Colonic mucosa (tissue), 4 donors: ENCODE results near the gene RHBDL1. TPM values are rescaled to one million over a fixed set of nuclear protein-coding genes. Genes with fewer than 3 reads are reported as not detected.

ENCODE experiments used
- DNase-seq: peaks from one replicate; pipeline ENCODE4 v3.0.0-alpha.2; 2020
- H3K27ac ChIP-seq: fragments of 200-600 bp; one replicate; pipeline ENCODE4 v1.8.0; 2021
- H3K27me3 ChIP-seq: fragments of 200-600 bp; one replicate; pipeline ENCODE4 v1.8.0; 2021
- H3K36me3 ChIP-seq: fragments of 200-600 bp; one replicate; pipeline ENCODE4 v1.8.0; 2021
- H3K4me1 ChIP-seq: fragments of 200-600 bp; one replicate; pipeline ENCODE4 v1.8.0; 2021; ENCODE audit warnings: mild to moderate bottlenecking
- H3K4me3 ChIP-seq: fragments of 200-600 bp; one replicate; pipeline ENCODE4 v1.8.0; 2021
- H3K9ac ChIP-seq, 2 donors: one replicate each; pipeline ENCODE4 v1.7.0; 2013; ENCODE audit warnings: control low read depth in 2 of 2, low read depth in 2 of 2, low read length in 2 of 2
- H3K9me3 ChIP-seq: fragments of 200-600 bp; one replicate; pipeline ENCODE4 v1.8.0; 2021
- intact Hi-C: fragments of 100-400 bp; cut with DNase I; formaldehyde crosslinking; loops from one replicate; pipeline ENCODE4 v1.14.1; 2022
- total RNA-seq, 2 donors: library from RNA; stranded (reverse); fragmentation: NEBNext Ultra II Directional in 1 of 2; extraction: Animal tissue kit (Norgen Biotek cat#: 25700) in 1 of 2; gene quantifications; one replicate each; pipeline ENCODE4 v1.2.1, GENCODE V29; 2021
- TF ChIP-seq, protein P1 (sequence below): fragments of 200-600 bp; IDR thresholded peaks from one replicate; pipeline ENCODE4 v1.8.0; 2022; ENCODE audit warnings: antibody characterized with exemption, mild to moderate bottlenecking
- donor health status: healthy.
- donor health status: DM: no; HTN: no; CAD: no.
- donor health status: DM: no; HTN: no; CAD: no.

The RHBDL1 gene
- total RNA-seq, 2 donors from 2014 or later, result 4.0 to 5.7 TPM

DNA sequence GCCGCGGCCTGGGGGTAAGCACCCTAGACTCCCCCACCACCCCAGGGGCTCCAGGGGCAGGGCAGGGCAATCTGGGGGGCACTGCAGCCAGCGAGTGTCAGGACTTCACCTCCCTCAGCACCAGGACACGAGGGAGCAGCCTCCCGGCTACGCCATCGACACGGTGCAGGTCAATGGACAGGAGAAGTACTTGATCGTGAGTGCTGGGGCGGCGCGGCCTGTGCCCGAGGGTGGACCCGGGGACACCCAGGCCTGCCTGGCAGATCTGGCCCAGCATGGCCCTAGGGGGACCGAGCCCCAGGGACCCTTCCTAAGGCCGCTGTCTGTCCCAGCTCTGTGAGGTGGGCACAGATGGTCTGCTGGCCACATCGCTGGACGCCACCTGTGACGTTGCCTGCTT, 3.1 kb upstream of the RHBDL1 start:
- TF ChIP-seq, protein P1, sequence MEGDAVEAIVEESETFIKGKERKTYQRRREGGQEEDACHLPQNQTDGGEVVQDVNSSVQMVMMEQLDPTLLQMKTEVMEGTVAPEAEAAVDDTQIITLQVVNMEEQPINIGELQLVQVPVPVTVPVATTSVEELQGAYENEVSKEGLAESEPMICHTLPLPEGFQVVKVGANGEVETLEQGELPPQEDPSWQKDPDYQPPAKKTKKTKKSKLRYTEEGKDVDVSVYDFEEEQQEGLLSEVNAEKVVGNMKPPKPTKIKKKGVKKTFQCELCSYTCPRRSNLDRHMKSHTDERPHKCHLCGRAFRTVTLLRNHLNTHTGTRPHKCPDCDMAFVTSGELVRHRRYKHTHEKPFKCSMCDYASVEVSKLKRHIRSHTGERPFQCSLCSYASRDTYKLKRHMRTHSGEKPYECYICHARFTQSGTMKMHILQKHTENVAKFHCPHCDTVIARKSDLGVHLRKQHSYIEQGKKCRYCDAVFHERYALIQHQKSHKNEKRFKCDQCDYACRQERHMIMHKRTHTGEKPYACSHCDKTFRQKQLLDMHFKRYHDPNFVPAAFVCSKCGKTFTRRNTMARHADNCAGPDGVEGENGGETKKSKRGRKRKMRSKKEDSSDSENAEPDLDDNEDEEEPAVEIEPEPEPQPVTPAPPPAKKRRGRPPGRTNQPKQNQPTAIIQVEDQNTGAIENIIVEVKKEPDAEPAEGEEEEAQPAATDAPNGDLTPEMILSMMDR, result no peak
- intact Hi-C loops, result no loop called here

DNA sequence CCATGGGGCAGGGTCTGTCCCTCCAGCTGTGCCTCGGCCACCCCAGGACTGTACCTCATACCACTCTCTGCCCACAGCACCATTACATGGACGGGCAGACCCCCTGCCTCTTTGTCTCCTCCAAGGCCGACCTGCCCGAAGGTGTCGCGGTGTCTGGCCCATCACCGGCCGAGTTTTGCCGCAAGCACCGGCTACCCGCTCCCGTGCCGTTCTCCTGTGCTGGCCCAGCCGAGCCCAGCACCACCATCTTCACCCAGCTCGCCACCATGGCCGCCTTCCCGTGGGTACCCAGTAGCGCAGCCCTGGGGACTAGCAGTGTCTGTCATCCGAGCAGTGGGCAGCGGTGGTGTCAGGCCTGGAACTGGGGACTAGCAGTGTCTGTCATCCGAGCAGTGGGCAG, 2.6 kb upstream of the RHBDL1 start:
- DNase-seq, result no peak
- intact Hi-C loops, result no loop called here
- Histone ChIP-seq H3K27me3 (no peaks in the 10 kb centered on the region), H3K9me3 (no peaks in the 10 kb centered on the region), H3K9ac (no peak overlapping the region), H3K36me3 (peaks cover 23% of the 10 kb centered on the region), H3K4me3 (no peak overlapping the region), H3K4me1 (peaks cover 19% of the 10 kb centered on the region), H3K27ac (no peak overlapping the region)
- TF ChIP-seq, protein P1, result no peak

More for the DNA sequence above, 3.1 kb upstream of the RHBDL1 start:
- Histone ChIP-seq H3K27ac (no peak overlapping the region), H3K4me1 (peaks cover 19% of the 10 kb centered on the region), H3K36me3 (peaks cover 23% of the 10 kb centered on the region), H3K4me3 (no peak overlapping the region), H3K9me3 (no peaks in the 10 kb centered on the region), H3K27me3 (no peaks in the 10 kb centered on the region), H3K9ac (no peak overlapping the region)
- DNase-seq, result no peak

DNA sequence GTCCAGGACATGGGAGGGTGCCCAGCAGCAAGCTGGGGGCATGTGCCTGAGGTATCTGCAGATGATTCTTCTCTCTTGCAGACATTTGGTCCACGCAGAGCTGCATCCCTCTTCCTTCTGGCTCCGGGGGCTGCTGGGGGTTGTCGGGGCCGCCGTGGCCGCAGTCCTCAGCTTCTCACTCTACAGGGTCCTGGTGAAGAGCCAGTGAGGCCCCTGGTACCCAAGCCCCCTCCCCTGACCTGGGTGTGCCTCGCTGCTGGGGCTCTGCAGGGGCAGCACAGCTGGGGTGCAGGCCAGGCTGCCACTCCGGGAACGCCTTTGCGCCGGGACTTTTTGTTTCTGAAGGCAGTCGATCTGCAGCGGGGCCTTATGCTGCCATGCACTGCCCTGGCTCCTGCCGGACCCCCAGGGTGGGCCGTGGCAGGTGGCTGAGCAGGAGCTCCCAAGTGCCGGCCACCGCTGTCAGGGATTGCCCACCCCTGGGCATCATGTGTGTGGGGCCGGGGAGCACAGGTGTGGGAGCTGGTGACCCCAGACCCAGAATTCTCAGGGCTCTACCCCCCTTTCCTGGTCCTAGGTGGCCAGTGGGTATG, 2.0 kb upstream of the RHBDL1 start:
- Histone ChIP-seq H3K9ac (no peak overlapping the region), H3K27me3 (no peaks in the 10 kb centered on the region), H3K4me1 (peaks cover 19% of the 10 kb centered on the region), H3K4me3 (no peak overlapping the region), H3K9me3 (no peaks in the 10 kb centered on the region), H3K36me3 (peaks cover 23% of the 10 kb centered on the region), H3K27ac (no peak overlapping the region)
- DNase-seq, result no peak
- intact Hi-C loops, result no loop called here
- TF ChIP-seq, protein P1, result no peak

GRCh38 chr16:674214-674881, 1.1 kb upstream of the RHBDL1 start:
- H3K9me3 ChIP-seq, result no peaks in the 10 kb centered on the region
- H3K9ac ChIP-seq, result no peak overlapping the region
- H3K27me3 ChIP-seq, result no peaks in the 10 kb centered on the region
- H3K4me3 ChIP-seq, result no peak overlapping the region
- peaks cover 17% of the 10 kb centered on the region for H3K4me1 ChIP-seq
- TF ChIP-seq, protein P1, result no peak
- no peak for DNase-seq
- H3K27ac ChIP-seq, result no peak overlapping the region
- intact Hi-C loops, result no loop called here
- H3K36me3 ChIP-seq, result peaks cover 23% of the 10 kb centered on the region

DNA sequence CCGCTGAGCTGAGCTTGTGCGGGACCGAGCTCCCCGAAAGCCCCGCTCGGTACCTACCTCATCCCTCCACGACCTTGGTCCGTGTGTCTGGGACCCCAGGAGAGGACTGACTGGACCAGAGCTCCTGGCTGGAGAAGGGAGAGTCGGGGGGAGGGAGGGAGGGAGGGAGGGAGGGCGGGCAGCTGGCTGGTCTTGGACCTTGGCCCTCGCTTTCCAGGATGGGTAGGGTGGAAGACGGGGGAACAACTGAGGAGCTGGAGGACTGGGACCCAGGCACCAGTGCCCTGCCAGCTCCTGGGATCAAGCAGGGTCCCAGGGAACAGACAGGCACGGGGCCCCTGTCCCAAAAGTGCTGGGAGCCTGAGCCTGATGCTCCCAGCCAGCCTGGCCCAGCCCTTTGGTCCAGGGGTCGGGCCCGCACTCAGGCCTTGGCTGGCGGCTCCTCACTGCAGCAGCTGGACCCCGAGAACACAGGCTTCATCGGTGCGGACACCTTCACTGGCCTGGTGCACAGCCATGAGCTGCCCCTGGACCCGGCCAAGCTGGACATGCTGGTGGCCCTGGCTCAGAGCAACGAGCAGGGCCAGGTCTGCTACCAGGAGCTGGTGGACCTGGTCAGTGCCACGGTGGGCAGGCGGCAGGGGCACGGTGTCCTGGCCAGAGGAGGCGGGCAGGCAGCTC, 553 bp downstream of the RHBDL1 start:
- Histone ChIP-seq H3K27me3 (no peaks in the 10 kb centered on the region), H3K4me1 (peaks cover 19% of the 10 kb centered on the region), H3K27ac (no peak overlapping the region), H3K9ac (peak overlapping the region in 1 of 2 donors; percentile 22), H3K9me3 (no peaks in the 10 kb centered on the region), H3K36me3 (peaks cover 15% of the 10 kb centered on the region), H3K4me3 (peak overlapping the region; percentile 25)
- TF ChIP-seq, protein P1, result no peak
- intact Hi-C loops, result no loop called here
- DNase-seq, result no peak
